ENCODE results near the gene ACVR1.

DNA sequence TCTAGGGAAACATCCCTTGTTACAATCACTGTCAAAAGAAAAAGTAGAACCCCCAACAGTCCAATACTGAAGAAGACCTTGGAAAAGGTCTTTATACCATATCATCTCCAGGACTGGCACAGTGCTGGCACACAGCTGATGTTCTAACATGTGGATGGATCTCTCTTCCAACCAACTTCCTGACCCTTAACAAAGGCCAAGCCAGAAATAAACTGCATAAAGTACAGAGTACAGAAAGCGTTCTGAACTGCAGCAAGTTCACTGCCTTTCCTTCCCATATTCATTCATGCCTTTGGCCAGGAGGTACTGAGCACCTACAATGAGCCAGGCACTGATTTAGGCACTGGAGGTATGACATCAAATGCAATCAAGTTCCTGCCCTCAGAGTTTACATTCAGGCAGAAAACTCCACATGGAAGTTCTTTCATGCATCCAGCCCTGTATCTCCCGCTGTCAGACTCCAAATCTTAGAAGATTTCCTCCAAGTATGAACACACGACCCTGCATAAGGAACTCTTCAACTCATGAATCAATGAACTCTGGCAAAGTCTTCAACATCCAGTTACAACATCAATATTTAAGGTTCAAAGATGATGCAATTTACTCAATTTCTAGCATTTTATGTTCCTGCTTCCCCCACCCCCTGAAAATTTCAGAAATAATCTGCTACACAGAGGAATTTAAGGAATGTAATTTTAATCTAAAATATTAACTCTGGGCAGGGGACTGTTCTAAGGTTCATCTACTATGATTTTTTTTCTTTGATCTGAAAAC is 33.8 kb downstream of the ACVR1 start:
- no peak for TF ChIP-seq CTCF (IDR thresholded peaks at IDR 0.05)
- TF ChIP-seq POLR2AphosphoS5 (IDR thresholded peaks at IDR 0.05): no peak
- no peak for TF ChIP-seq POLR2A (IDR thresholded peaks at IDR 0.05)
- TF ChIP-seq EP300 (IDR thresholded peaks at IDR 0.05): no peak
